GM12873 (cell line): Measurements from ENCODE around the gene SCRN3.

ENCODE experiments used
- CTCF ChIP-seq: IDR thresholded peaks from 2 replicates; pipeline ENCODE4 v1.5.1; 2012; ENCODE audit warnings: low read depth, mild to moderate bottlenecking, moderate library complexity, low read length, control low read depth; ENCODE audit not compliant: insufficient read depth; ENCODE audit errors: missing control alignments

SCRN3 gene

GRCh38 chr2:174445248-174445647 lies 49.7 kb downstream of the SCRN3 start:
- TF ChIP-seq CTCF, result no peak

GRCh38 chr2:174446531-174446930 lies 51.0 kb downstream of the SCRN3 start:
- no peak for TF ChIP-seq CTCF

- TF ChIP-seq CTCF, result no peak
Measured at GRCh38 chr2:174449033-174449432, 53.5 kb downstream of the SCRN3 start.

GRCh38 chr2:174450021-174450816 lies 54.7 kb downstream of the SCRN3 start:
- no peak for TF ChIP-seq CTCF

- no peak for TF ChIP-seq CTCF
Measured at GRCh38 chr2:174454566-174454965, 59.0 kb downstream of the SCRN3 start.

GRCh38 chr2:174461221-174461620 lies 65.7 kb downstream of the SCRN3 start:
- TF ChIP-seq CTCF, result no peak

- TF ChIP-seq CTCF, result no peak
Measured at GRCh38 chr2:174465327-174465726, 69.8 kb downstream of the SCRN3 start.
